ENCODE results near the gene MSLN. TPM values are rescaled to one million over a fixed set of nuclear protein-coding genes. Genes with fewer than 3 reads are reported as not detected.

The MSLN gene
- total RNA-seq, 4 donors from 2014 or later, result 0.39 TPM; not detected in 3

- intact Hi-C loops (cut with DNase I), result no loop called here
- Histone ChIP-seq H3K4me1 (peaks cover 13 to 20% (median 16%) of the 10 kb centered on the region in 4 donors), H3K27me3 (peaks cover 0 to 19% (median 0%) of the 10 kb centered on the region in 4 donors), H3K4me3 (no peak overlapping the region), H3K9me3 (no peaks in the 10 kb centered on the region), H3K27ac (replicated peaks in 1 of 4) (no peak overlapping the region), H3K36me3 (peaks cover 0 to 26% (median 13%) of the 10 kb centered on the region in 4 donors)
- no peak for DNase-seq (ENCODE audit: extremely low spot score)
- TF ChIP-seq POLR2AphosphoS5 (IDR thresholded peaks at IDR 0.05), result no peak
- TF ChIP-seq CTCF (IDR thresholded peaks at IDR 0.05), result no peak
- TF ChIP-seq EP300 (IDR thresholded peaks at IDR 0.05), result no peak
- TF ChIP-seq POLR2A (IDR thresholded peaks at IDR 0.05; ENCODE audit: low read depth), result no peak
- WGBS, result 94% methylated on average over 30 of the region's 46 CpGs
These were observed 31.9 kb downstream of the MSLN start for GRCh38 chr16:792221-792995.

GRCh38 chr16:793414-793813 is 32.9 kb downstream of the MSLN start:
- no peaks in the 10 kb centered on the region for H3K9me3 ChIP-seq
- H3K4me1 ChIP-seq, result peaks cover 9 to 14% (median 10%) of the 10 kb centered on the region in 4 donors
- WGBS, result 93% methylated on average over 3 of the region's 8 CpGs
- H3K36me3 ChIP-seq, result peaks cover 0 to 26% (median 13%) of the 10 kb centered on the region in 4 donors
- TF ChIP-seq POLR2AphosphoS5 (IDR thresholded peaks at IDR 0.05), result no peak
- no peak for TF ChIP-seq EP300 (IDR thresholded peaks at IDR 0.05)
- TF ChIP-seq POLR2A (IDR thresholded peaks at IDR 0.05; ENCODE audit: low read depth), result no peak
- no peak for TF ChIP-seq CTCF (IDR thresholded peaks at IDR 0.05)
- H3K4me3 ChIP-seq, result no peak overlapping the region
- H3K27me3 ChIP-seq, result peaks cover 0 to 30% (median 0%) of the 10 kb centered on the region in 4 donors
- H3K27ac ChIP-seq (replicated peaks in 1 of 4), result no peak overlapping the region
- DNase-seq (ENCODE audit: extremely low spot score), result no peak
- intact Hi-C loops (cut with DNase I), result no loop called here

- no peak for DNase-seq (ENCODE audit: extremely low spot score)
- no peaks in the 10 kb centered on the region for H3K9me3 ChIP-seq
- WGBS, result 91% methylated on average over 33 of the region's 40 CpGs
- TF ChIP-seq CTCF (IDR thresholded peaks at IDR 0.05) (no peak), POLR2A (IDR thresholded peaks at IDR 0.05; ENCODE audit: low read depth) (no peak), EP300 (IDR thresholded peaks at IDR 0.05) (no peak), POLR2AphosphoS5 (IDR thresholded peaks at IDR 0.05) (no peak)
- peaks cover 0 to 26% (median 13%) of the 10 kb centered on the region in 4 donors for H3K36me3 ChIP-seq
- intact Hi-C loops (cut with DNase I), result no loop called here
- no peak overlapping the region for H3K27ac ChIP-seq (replicated peaks in 1 of 4)
- H3K4me3 ChIP-seq, result no peak overlapping the region
- H3K4me1 ChIP-seq, result peaks cover 3 to 7% (median 3%) of the 10 kb centered on the region in 4 donors
- H3K27me3 ChIP-seq, result peaks cover 0 to 38% (median under 1%) of the 10 kb centered on the region in 4 donors
These were observed 33.7 kb downstream of the MSLN start for GRCh38 chr16:794091-794822.

GRCh38 chr16:794853-795466 is 34.4 kb downstream of the MSLN start:
- WGBS, result 76% methylated on average over 2 of the region's 31 CpGs
- Histone ChIP-seq H3K4me1 (peaks cover 0 to 2% (median under 1%) of the 10 kb centered on the region in 4 donors), H3K9me3 (no peaks in the 10 kb centered on the region), H3K36me3 (peaks cover 0 to 26% (median 13%) of the 10 kb centered on the region in 4 donors), H3K27me3 (peaks cover 0 to 45% (median 4%) of the 10 kb centered on the region in 4 donors), H3K4me3 (no peak overlapping the region), H3K27ac (replicated peaks in 1 of 4) (no peak overlapping the region)
- intact Hi-C loops (cut with DNase I), result no loop called here
- TF ChIP-seq POLR2A (IDR thresholded peaks at IDR 0.05; ENCODE audit: low read depth), result no peak
- TF ChIP-seq POLR2AphosphoS5 (IDR thresholded peaks at IDR 0.05), result no peak
- TF ChIP-seq CTCF (IDR thresholded peaks at IDR 0.05), result no peak
- no peak for TF ChIP-seq EP300 (IDR thresholded peaks at IDR 0.05)
- DNase-seq (ENCODE audit: extremely low spot score), result no peak

Measured in esophagus muscularis mucosa (tissue), 4 donors.